OCI-LY7 (cell line): ENCODE data around the gene PPTC7. TPM values are rescaled to one million over a fixed set of nuclear protein-coding genes. Genes with fewer than 3 reads are reported as not detected.

Source experiments
- BruUV-seq: library from RNA; stranded (reverse); fragments of 400-500 nt; replicated peaks from 2 replicates; lab custom pipeline; 2021; lab: Mats Ljungman, UMichigan
- CTCF ChIA-PET: fragments of 300-600 bp; sonication (Branson Sonifier 250); formaldehyde crosslinking; loops from one replicate; lab custom pipeline; 2022; ENCODE audit warnings: antibody characterized with exemption; ENCODE audit not compliant: unreplicated experiment; lab: Charles Lee
- POLR2A ChIA-PET: fragments of 300-600 bp; sonication (Branson Sonifier 250); formaldehyde crosslinking; loops from one replicate; lab custom pipeline; 2022; ENCODE audit warnings: antibody characterized with exemption; lab: Charles Lee
- DNase-seq: peaks from one replicate; pipeline ENCODE4 v3.0.0-alpha.2; 2015; ENCODE audit warnings: low spot score
- H2AFZ ChIP-seq: fragments of 200-600 bp; sonication (generic), shearing (Covaris generic); 2 replicates; pipeline ENCODE4 v1.6.1; 2014; ENCODE audit warnings: mild to moderate bottlenecking, antibody characterized with exemption, low read length, moderate library complexity
- H3K27ac ChIP-seq: fragments of 200-600 bp; sonication (generic); 2 replicates; pipeline ENCODE4 v1.5.1; 2014; ENCODE audit warnings: mixed run types, low read depth, mild to moderate bottlenecking, moderate library complexity, low read length, inconsistent platforms; ENCODE audit not compliant: poor library complexity, severe bottlenecking
- H3K36me3 ChIP-seq: fragments of 200-600 bp; sonication (generic); 2 replicates; pipeline ENCODE4 v1.6.1; 2014; ENCODE audit warnings: mild to moderate bottlenecking, antibody characterized with exemption, low read length, moderate library complexity, mixed read lengths; ENCODE audit not compliant: insufficient read depth
- H3K4me1 ChIP-seq: fragments of 200-600 bp; sonication (generic); 2 replicates; pipeline ENCODE4 v1.5.1; 2014; ENCODE audit warnings: mild to moderate bottlenecking, low read length; ENCODE audit not compliant: insufficient read depth, poor library complexity, severe bottlenecking
- H3K4me2 ChIP-seq: fragments of 200-600 bp; sonication (generic); 2 replicates; pipeline ENCODE4 v1.6.1; 2014; ENCODE audit warnings: mild to moderate bottlenecking, low read length
- H3K4me3 ChIP-seq: fragments of 200-600 bp; sonication (generic); 2 replicates; pipeline ENCODE4 v1.5.1; 2014; ENCODE audit warnings: mild to moderate bottlenecking, low read depth, low read length; ENCODE audit not compliant: poor library complexity, severe bottlenecking
- H3K79me2 ChIP-seq: fragments of 200-600 bp; sonication (generic); 2 replicates; pipeline ENCODE4 v1.6.1; 2016; ENCODE audit warnings: low read depth, mild to moderate bottlenecking, low read length, moderate library complexity, mixed read lengths; ENCODE audit not compliant: insufficient read depth
- H3K9me2 ChIP-seq: fragments of 200-600 bp; sonication (generic); 2 replicates; pipeline ENCODE4 v1.6.1; 2016; ENCODE audit warnings: mild to moderate bottlenecking, low read length, mixed read lengths; ENCODE audit not compliant: insufficient read depth
- H3K9me3 ChIP-seq: fragments of 200-600 bp; sonication (generic); 2 replicates; pipeline ENCODE4 v1.6.1; 2014; ENCODE audit warnings: mild to moderate bottlenecking, mixed run types, low read length, mixed read lengths
- H4K20me1 ChIP-seq: fragments of 200-600 bp; sonication (generic); 2 replicates; pipeline ENCODE4 v1.6.1; 2014; ENCODE audit warnings: mild to moderate bottlenecking, antibody characterized with exemption, low read length, moderate library complexity, mixed read lengths; ENCODE audit not compliant: insufficient read depth
- EZH2phosphoT487 ChIP-seq: fragments of 200-600 bp; sonication (generic); IDR thresholded peaks from 2 replicates; pipeline ENCODE4 v1.6.1; 2018; ENCODE audit warnings: low read depth, borderline replicate concordance, mild to moderate bottlenecking, mixed run types, antibody characterized with exemption, low read length, moderate library complexity, mixed read lengths
- intact Hi-C: fragments of 100-400 bp; cut with micrococcal nuclease; formaldehyde crosslinking; loops from one replicate; pipeline ENCODE4 v1.10.0; 2022; ENCODE audit not compliant: unreplicated experiment
- total RNA-seq, 2 experiments: library from RNA; depleted of rRNA in 1 of 2; stranded (reverse); fragments of >200 nt in 1 of 2; shearing (Covaris generic) in 1 of 2; gene quantifications; 2 replicates each; pipeline ENCODE4 v1.2.3, GENCODE V29; 2014 to 2022
- TF ChIP-seq, protein P1 (sequence below): fragments of 200-600 bp; sonication (generic); conservative IDR thresholded peaks from 2 replicates; pipeline ENCODE4 v1.5.1; 2014; ENCODE audit warnings: mild to moderate bottlenecking, antibody characterized with exemption, low read length, moderate library complexity, mixed read lengths

Gene PPTC7
- total RNA-seq, 2 experiments from 2014 or later, result 11.4 to 29.7 TPM

- TF ChIP-seq EZH2phosphoT487, result no peak
- TF ChIP-seq, protein P1, sequence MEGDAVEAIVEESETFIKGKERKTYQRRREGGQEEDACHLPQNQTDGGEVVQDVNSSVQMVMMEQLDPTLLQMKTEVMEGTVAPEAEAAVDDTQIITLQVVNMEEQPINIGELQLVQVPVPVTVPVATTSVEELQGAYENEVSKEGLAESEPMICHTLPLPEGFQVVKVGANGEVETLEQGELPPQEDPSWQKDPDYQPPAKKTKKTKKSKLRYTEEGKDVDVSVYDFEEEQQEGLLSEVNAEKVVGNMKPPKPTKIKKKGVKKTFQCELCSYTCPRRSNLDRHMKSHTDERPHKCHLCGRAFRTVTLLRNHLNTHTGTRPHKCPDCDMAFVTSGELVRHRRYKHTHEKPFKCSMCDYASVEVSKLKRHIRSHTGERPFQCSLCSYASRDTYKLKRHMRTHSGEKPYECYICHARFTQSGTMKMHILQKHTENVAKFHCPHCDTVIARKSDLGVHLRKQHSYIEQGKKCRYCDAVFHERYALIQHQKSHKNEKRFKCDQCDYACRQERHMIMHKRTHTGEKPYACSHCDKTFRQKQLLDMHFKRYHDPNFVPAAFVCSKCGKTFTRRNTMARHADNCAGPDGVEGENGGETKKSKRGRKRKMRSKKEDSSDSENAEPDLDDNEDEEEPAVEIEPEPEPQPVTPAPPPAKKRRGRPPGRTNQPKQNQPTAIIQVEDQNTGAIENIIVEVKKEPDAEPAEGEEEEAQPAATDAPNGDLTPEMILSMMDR, result peak; percentile 22; the same call in 1 of the 2 replicates
- POLR2A ChIA-PET, result interaction anchor here (0.6 to 2.1 kb wide), 4 partner anchors 17 to 50 kb away, joined by 3 to 11 read pairs (median 5); no protein-coding TSS in a partner anchor
- Histone ChIP-seq H3K9me3 (no peaks in the 10 kb centered on the region; the same call in 1 of the 2 replicates), H3K4me3 (peak overlapping the region; percentile 86), H3K4me1 (peaks cover 52% of the 10 kb centered on the region), H4K20me1 (peaks cover 35% of the 10 kb centered on the region), H3K36me3 (peaks cover 20% of the 10 kb centered on the region), H3K4me2 (peak overlapping the region; percentile 88), H3K27ac (no peak overlapping the region), H3K79me2 (peaks cover 81% of the 10 kb centered on the region), H3K9me2 (no peaks in the 10 kb centered on the region), H2AFZ (no peak overlapping the region)
- CTCF ChIA-PET, result interaction anchor here (0.6 kb wide), 1 partner anchor 691 kb away, joined by 3 read pairs; no protein-coding TSS in a partner anchor
- BruUV-seq, result no TSS peak
- no peak for DNase-seq
- intact Hi-C loops, result loop anchor here (10.0 kb wide), 1 partner anchor 295 kb away; the partner anchor contains the start of gene ATP2A2
Observed at GRCh38 chr12:110579535-110580253, 3.4 kb downstream of the PPTC7 start.

GRCh38 chr12:110578694-110579534 lies 4.2 kb downstream of the PPTC7 start:
- H3K4me1 ChIP-seq, result peaks cover 45% of the 10 kb centered on the region
- H3K9me2 ChIP-seq, result no peaks in the 10 kb centered on the region
- H3K4me2 ChIP-seq, result peak overlapping the region; percentile 88
- no peak overlapping the region for H3K27ac ChIP-seq
- peaks cover 20% of the 10 kb centered on the region for H3K36me3 ChIP-seq
- peak overlapping the region; percentile 86 for H3K4me3 ChIP-seq
- BruUV-seq, result no TSS peak
- CTCF ChIA-PET, result interaction anchor here (0.6 kb wide), 1 partner anchor 690 kb away, joined by 3 read pairs; no protein-coding TSS in a partner anchor
- intact Hi-C loops, result no loop called here
- POLR2A ChIA-PET, result interaction anchor here (0.6 to 2.1 kb wide), 5 partner anchors 13 to 49 kb away, joined by 3 to 11 read pairs (median 5); no protein-coding TSS in a partner anchor
- H4K20me1 ChIP-seq, result peaks cover 35% of the 10 kb centered on the region
- DNase-seq, result no peak
- H2AFZ ChIP-seq, result no peak overlapping the region
- H3K79me2 ChIP-seq, result peaks cover 89% of the 10 kb centered on the region
- peaks cover 4% of the 10 kb centered on the region; the same call in 1 of the 2 replicates for H3K9me3 ChIP-seq
- TF ChIP-seq, protein P1, result no peak
- no peak for TF ChIP-seq EZH2phosphoT487
